ENCODE measurements around the gene RDH5.

DNA sequence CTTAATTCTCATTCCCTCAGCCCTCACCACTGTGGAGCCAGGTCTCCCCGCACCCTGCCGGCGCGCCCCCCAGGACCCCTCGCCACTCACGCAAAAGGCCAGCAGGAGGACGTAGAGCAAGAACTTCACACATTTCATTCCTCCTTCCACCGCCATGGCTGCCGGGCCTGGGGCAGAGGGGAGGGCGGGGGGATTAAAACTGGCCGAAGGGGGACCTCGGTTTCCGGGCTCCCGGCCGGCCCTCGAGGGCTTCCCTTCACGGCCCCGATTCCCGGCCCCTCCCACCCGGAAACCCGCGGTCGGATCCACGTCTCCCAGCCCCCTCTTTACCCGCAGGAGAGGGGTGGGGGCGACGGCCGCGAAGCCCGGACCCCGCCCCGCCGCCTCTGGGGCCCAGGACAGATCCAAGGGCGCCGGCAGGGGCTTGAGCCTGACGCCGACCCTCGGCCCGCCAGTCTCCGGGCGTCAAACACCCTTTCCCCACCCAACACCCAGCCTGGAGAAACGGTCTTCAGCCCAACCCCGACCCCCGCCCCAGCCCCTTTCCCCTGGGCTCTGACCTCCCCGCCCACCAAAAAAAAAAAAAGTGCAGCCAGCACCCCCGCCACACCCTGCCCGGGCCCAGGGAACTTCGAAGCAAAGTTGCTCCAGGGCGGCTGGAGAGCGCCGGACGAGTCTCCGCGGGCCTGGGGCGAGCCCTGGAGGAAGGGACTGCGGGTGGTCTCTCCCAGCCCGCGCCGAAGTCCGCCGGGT lies 8.2 kb downstream of the RDH5 start:
- TF ChIP-seq, protein P1, sequence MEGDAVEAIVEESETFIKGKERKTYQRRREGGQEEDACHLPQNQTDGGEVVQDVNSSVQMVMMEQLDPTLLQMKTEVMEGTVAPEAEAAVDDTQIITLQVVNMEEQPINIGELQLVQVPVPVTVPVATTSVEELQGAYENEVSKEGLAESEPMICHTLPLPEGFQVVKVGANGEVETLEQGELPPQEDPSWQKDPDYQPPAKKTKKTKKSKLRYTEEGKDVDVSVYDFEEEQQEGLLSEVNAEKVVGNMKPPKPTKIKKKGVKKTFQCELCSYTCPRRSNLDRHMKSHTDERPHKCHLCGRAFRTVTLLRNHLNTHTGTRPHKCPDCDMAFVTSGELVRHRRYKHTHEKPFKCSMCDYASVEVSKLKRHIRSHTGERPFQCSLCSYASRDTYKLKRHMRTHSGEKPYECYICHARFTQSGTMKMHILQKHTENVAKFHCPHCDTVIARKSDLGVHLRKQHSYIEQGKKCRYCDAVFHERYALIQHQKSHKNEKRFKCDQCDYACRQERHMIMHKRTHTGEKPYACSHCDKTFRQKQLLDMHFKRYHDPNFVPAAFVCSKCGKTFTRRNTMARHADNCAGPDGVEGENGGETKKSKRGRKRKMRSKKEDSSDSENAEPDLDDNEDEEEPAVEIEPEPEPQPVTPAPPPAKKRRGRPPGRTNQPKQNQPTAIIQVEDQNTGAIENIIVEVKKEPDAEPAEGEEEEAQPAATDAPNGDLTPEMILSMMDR (IDR thresholded peaks at IDR 0.05), result no peak
- TF ChIP-seq POLR2A (IDR thresholded peaks at IDR 0.05), result peak in 1 of 2 donors; percentile 9
